Measurements from ENCODE around the gene LAMTOR3. TPM values are rescaled to one million over a fixed set of nuclear protein-coding genes. Genes with fewer than 3 reads are reported as not detected.

Gene LAMTOR3
- polyA plus RNA-seq, 1 of the 3 experiments (the other 2 are of a cell fraction): 20.8 TPM

- H2AFZ ChIP-seq (ENCODE audit: low read depth): no peak overlapping the region
- H3K4me2 ChIP-seq: 0 out of 2 replicates have a peak overlapping the region, but pooled peaks have one; percentile 18
- POLR2A ChIA-PET: no interaction called here
- no peaks in the 10 kb centered on the region for H3K27me3 ChIP-seq (ENCODE audit: insufficient read depth)
- H3K27ac ChIP-seq (ENCODE audit: low read depth in 2 of 2, low read length in 1 of 2): no peak overlapping the region
- 93% methylated on average over 2 of the region's 2 CpGs for WGBS (ENCODE audit: low lambda C conversion rate)
- peaks cover 72% of the 10 kb centered on the region for H3K79me2 ChIP-seq (ENCODE audit: insufficient read depth)
- no peak for TF ChIP-seq REST (IDR thresholded peaks at IDR 0.05; ENCODE audit: low read depth, low read length)
- TF ChIP-seq SMC3 (IDR thresholded peaks at IDR 0.05; ENCODE audit: low read depth, low read length): no peak
- no peak for TF ChIP-seq USF1 (IDR thresholded peaks at IDR 0.05; ENCODE audit: borderline replicate concordance, low read depth)
- no peak for TF ChIP-seq GATA2 (CRISPR knock-in tag; IDR thresholded peaks at IDR 0.05)
- TF ChIP-seq NRF1 (IDR thresholded peaks at IDR 0.05; ENCODE audit: low read depth, low read length): no peak
- no peak for TF ChIP-seq ELF1 (IDR thresholded peaks at IDR 0.05)
- TF ChIP-seq PBX3 (IDR thresholded peaks at IDR 0.05): no peak
- no peak for TF ChIP-seq FOXM1 (IDR thresholded peaks at IDR 0.05; ENCODE audit: low read depth)
- no peak for TF ChIP-seq MXI1 (IDR thresholded peaks at IDR 0.05; ENCODE audit: low read depth, low read length)
- TF ChIP-seq TCF12 (IDR thresholded peaks at IDR 0.05): no peak
- no peak for TF ChIP-seq CHD2 (IDR thresholded peaks at IDR 0.05; ENCODE audit: low read length, partially characterized antibody)
- no peak for TF ChIP-seq YY1 (IDR thresholded peaks at IDR 0.05; ENCODE audit: low read depth)
- TF ChIP-seq RFX5 (IDR thresholded peaks at IDR 0.05; ENCODE audit: low read length): no peak
- no peak overlapping the region for H3K9ac ChIP-seq
- no peak for DNase-seq
- H4K20me1 ChIP-seq (ENCODE audit: insufficient read depth): no peaks in the 10 kb centered on the region
- no peak overlapping the region for H3K4me3 ChIP-seq (ENCODE audit: low read depth in 2 of 2, low read length in 1 of 2)
- CTCF ChIA-PET: no interaction called here
- H3K9me2 ChIP-seq: no peaks in the 10 kb centered on the region
- no peaks in the 10 kb centered on the region for H3K9me3 ChIP-seq
- H3K4me1 ChIP-seq (ENCODE audit: control insufficient read depth in 1 of 2, insufficient read depth in 2 of 2, low read depth in 1 of 2, low read length in 1 of 2): no peaks in the 10 kb centered on the region; a peak in 2 of 4 replicates
- peaks cover 23% of the 10 kb centered on the region for H3F3A ChIP-seq (replicated peaks; ENCODE audit: insufficient read depth)
- H3K36me3 ChIP-seq (replicated peaks in 1 of 2; ENCODE audit: control insufficient read depth in 1 of 2, insufficient read depth in 2 of 2, low read length in 1 of 2): peaks cover 31 to 33% of the 10 kb centered on the region in 2 experiments
These were observed 2.9 kb downstream of the LAMTOR3 start for GRCh38 chr4:99891351-99891750.

- WGBS (ENCODE audit: low lambda C conversion rate): 81% methylated on average over 5 of the region's 5 CpGs
- no peak for DNase-seq
- peaks cover 64% of the 10 kb centered on the region for H3K79me2 ChIP-seq (ENCODE audit: insufficient read depth)
- no peak overlapping the region for H3K27ac ChIP-seq (ENCODE audit: low read depth in 2 of 2, low read length in 1 of 2)
- no peak overlapping the region for H2AFZ ChIP-seq (ENCODE audit: low read depth)
- peaks cover 59 to 64% of the 10 kb centered on the region in 2 experiments for H3K36me3 ChIP-seq (replicated peaks in 1 of 2; ENCODE audit: control insufficient read depth in 1 of 2, insufficient read depth in 2 of 2, low read length in 1 of 2)
- H3F3A ChIP-seq (replicated peaks; ENCODE audit: insufficient read depth): peaks cover 31% of the 10 kb centered on the region
- no peaks in the 10 kb centered on the region for H4K20me1 ChIP-seq (ENCODE audit: insufficient read depth)
- ChIA-PET CTCF (interaction anchor here (0.9 kb wide), 1 partner anchor 80 kb away, joined by 3 read pairs; no protein-coding TSS in a partner anchor), POLR2A (no interaction called here)
- no peak overlapping the region for H3K4me3 ChIP-seq (ENCODE audit: low read depth in 2 of 2, low read length in 1 of 2)
- no peaks in the 10 kb centered on the region for H3K9me2 ChIP-seq
- H3K4me2 ChIP-seq: no peak overlapping the region
- H3K9ac ChIP-seq: no peak overlapping the region
- no peaks in the 10 kb centered on the region for H3K27me3 ChIP-seq (ENCODE audit: insufficient read depth)
- TF ChIP-seq POLR2AphosphoS5 (IDR thresholded peaks at IDR 0.05; ENCODE audit: low read depth, low read length) (no peak), USF1 (IDR thresholded peaks at IDR 0.05; ENCODE audit: borderline replicate concordance, low read depth) (no peak), GATA2 (CRISPR knock-in tag; IDR thresholded peaks at IDR 0.05) (no peak), PBX3 (IDR thresholded peaks at IDR 0.05) (no peak), CHD2 (IDR thresholded peaks at IDR 0.05; ENCODE audit: low read length, partially characterized antibody) (no peak), GABPA (IDR thresholded peaks at IDR 0.05; ENCODE audit: low read depth) (no peak), YY1 (IDR thresholded peaks at IDR 0.05; ENCODE audit: low read depth) (no peak), FOSL2 (IDR thresholded peaks at IDR 0.05; ENCODE audit: borderline replicate concordance, low read depth) (no peak), NRF1 (IDR thresholded peaks at IDR 0.05; ENCODE audit: low read depth, low read length) (no peak), FOXM1 (IDR thresholded peaks at IDR 0.05; ENCODE audit: low read depth) (no peak)
- no peaks in the 10 kb centered on the region for H3K9me3 ChIP-seq
- H3K4me1 ChIP-seq (ENCODE audit: control insufficient read depth in 1 of 2, insufficient read depth in 2 of 2, low read depth in 1 of 2, low read length in 1 of 2): no peaks in the 10 kb centered on the region; a peak in 2 of 4 replicates
These were observed 6.4 kb downstream of the LAMTOR3 start for GRCh38 chr4:99887837-99888236.

Measured in SK-N-SH (cell line).